Erythroblast (primary cell): Measurements from ENCODE around the gene DDX31.

Experiments
- GATA1 ChIP-seq: IDR thresholded peaks from 2 replicates; pipeline ENCODE4 v1.6.1; 2011; ENCODE audit warnings: low read depth, mild to moderate bottlenecking, control low read depth, low read length, moderate library complexity
- POLR2A ChIP-seq: IDR thresholded peaks from 2 replicates; pipeline ENCODE4 v1.6.1; 2011; ENCODE audit warnings: mild to moderate bottlenecking, low read length

DNA sequence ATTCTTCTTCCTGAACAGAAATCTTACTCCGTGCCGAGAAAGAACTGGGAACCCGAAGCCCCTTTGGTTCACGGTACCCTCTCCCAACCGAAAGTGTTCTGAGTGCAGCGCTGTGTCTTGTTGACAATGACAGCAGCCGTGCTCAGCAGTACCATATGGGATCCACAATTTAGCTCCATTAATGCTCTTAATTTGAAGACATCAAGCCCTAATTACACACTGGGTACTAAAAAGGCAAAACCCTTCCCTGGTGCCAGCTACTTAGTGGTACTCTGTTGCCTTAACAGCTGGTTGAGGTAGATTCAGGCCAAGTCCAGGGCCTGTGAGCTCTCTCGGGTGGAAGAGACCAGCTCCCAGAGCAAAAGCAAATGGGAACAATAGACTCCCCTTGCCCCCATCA is 24.5 kb downstream of the DDX31 start:
- no peak for TF ChIP-seq POLR2A
- no peak for TF ChIP-seq GATA1
